GM12874 (cell line): ENCODE results near the gene SYT4.

Source experiments
- TF ChIP-seq, protein P1 (sequence below): IDR thresholded peaks from 2 replicates; pipeline ENCODE4 v1.5.1; 2011; ENCODE audit warnings: low read depth, mild to moderate bottlenecking, control low read depth, low read length, moderate library complexity; ENCODE audit not compliant: insufficient read depth

The SYT4 gene

DNA sequence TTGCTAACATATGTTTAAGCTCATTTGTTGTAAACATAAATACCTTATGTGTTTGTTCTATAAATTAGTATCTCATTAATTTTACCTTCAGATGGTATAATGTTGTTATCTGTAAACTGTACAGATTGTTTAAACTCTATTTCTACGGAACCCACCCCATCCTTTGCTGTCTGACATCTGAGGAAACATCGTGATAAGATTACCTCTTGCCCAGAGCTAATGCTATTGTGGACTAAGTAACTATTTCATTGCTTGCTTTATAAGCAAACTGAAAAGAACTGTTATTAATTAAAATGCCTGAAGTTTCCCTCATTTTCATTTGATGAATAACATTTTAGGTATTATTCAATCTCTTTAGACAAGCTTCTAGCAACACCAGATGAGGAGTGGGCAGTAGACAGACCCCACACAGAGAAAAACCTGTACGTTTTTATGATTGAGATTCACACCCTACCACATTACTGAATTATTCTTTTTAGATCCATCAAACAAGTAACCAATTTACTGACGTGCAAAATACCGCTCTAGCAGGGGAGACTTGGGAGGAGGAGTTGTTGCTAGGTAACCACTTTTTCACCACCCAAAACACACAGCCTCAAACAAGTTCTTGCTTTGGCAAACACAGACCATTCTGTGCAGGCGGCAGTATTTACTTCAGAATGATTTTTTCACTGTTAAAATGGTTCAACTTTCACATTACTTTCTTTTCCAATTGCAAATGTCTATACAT is 1.9 kb upstream of the SYT4 start:
- TF ChIP-seq, protein P1, sequence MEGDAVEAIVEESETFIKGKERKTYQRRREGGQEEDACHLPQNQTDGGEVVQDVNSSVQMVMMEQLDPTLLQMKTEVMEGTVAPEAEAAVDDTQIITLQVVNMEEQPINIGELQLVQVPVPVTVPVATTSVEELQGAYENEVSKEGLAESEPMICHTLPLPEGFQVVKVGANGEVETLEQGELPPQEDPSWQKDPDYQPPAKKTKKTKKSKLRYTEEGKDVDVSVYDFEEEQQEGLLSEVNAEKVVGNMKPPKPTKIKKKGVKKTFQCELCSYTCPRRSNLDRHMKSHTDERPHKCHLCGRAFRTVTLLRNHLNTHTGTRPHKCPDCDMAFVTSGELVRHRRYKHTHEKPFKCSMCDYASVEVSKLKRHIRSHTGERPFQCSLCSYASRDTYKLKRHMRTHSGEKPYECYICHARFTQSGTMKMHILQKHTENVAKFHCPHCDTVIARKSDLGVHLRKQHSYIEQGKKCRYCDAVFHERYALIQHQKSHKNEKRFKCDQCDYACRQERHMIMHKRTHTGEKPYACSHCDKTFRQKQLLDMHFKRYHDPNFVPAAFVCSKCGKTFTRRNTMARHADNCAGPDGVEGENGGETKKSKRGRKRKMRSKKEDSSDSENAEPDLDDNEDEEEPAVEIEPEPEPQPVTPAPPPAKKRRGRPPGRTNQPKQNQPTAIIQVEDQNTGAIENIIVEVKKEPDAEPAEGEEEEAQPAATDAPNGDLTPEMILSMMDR = no peak

DNA sequence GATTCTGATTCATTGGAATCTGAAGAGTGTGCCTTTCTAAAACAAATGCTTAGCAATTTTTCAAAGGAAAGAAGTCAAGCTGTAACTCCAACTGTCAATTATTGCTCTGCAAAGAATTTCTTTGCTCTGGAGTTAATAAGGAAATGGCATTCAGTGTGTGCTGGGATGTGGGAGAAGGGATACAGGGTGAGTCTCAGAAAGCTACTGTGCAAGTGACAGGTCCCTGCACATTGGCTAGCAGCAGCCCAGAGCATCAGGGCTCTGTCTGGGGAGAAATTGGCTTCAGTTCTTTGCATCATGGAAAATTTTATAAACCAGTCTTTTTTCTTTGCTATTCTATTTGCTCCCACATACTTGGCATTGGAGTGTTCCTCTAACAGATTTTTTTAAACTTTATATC is 1.1 kb upstream of the SYT4 start:
- TF ChIP-seq, protein P1 = no peak

DNA sequence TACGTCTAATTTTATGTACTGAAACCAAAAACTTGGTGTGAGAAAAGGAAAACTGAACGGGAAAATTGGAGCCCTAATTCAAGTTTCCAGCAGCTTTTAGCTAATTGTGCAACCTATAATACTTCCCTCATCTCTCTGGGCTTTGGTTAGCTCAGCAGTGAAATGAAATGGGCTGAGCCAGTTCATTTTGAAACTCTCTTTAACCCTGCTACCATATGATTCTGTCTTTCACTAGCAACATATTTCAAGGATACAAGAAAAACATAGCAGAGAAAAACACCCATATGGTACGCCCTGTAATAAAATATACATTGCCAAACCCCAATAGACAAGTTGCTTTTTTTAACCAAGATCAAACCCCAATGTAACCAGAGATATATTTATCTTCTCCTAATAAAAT is 799 bp downstream of the SYT4 start:
- TF ChIP-seq, protein P1 = no peak

DNA sequence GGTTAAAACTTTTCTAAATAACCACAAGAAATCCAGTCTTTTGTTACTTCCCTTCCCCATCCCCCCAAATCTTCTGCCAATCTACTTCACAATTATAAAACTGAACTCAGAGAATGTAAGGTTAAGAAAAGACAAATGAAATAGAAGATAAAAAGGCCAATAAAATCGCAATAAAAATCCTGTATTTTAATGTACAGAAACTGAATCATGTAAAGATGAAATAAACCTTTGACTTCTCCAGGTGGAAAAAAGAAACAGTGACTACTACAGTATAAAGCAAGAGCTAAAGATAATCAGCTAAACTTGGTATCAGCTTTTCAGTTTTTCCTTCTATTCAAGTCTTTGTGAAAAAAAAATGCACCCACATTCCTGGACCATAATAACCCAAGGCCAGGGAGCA is 1.7 kb downstream of the SYT4 start:
- TF ChIP-seq, protein P1 = no peak

DNA sequence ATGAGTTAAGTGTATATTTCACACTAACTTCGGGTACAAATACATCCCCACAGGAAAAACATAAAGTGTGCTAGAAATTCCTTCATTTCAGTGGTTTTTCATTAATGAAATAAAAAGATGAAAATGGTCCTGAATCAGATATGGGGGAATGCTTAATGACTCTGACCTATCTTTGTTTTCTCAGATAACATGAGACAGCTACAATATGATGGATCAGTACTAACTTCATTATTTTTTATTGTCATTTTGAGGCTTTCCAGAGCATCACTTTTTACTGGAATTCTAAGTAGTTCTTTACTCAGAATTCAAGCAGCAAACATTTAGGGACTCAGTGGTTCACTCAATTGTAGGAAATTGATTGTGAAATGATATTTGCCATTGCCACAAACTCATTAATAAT is 2.8 kb downstream of the SYT4 start:
- TF ChIP-seq, protein P1 = no peak

DNA sequence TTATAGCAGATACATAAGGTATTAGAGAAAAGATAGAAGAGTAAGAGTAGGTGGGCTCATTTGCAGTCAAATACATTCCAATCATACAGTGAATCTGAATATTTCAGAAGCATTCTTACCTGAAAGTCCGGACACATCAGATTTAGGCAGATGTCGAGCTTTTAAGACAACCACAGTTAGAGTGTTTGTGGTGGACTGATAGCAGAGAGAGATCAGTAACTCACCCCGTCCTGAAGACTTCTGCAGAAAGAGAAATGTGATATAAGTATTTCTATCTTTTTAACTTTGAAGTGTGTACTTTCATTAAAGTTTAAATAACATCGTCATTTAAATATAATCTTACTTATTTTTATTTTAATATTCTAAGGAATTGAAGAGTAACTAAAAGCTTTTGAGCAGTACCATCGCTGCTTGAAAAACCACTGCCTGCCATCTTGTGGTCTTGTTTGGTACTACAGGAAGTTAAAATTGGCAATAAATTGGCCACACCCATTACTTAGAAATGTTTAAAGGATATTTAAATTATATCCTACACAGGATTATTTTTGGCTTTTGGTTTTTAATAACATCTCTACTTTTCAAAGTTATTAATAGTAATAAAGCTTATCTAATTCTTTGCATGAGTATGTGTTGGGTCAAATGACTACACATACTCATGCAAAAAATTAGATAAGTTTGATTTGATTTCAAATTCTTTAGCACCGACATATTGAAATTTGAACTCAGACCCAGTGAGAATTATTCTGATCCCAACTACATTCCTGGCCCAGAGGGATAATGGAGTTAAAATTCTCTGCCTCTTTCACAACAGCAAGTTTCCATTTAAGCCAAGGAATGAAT is 5.5 kb downstream of the SYT4 start:
- TF ChIP-seq, protein P1 = peak; percentile 45; the same call in 1 of the 2 replicates

DNA sequence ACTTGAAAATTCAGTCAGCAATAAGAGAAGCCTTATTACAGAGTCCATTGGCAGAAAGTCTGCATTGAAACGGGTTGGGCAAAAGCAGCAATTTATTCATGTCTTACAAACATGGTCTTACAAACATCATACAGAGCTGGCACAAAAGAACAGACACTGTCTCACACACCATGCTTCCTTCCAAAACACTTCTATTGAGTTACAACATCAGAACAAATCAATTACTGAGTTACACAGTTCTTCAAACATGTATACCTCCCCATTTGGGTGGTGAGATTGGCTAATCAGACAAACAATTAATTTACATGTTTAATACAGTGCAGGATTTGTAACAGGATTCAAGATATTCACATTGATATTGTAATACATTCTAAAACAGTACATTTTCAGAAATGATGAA is 9.5 kb downstream of the SYT4 start:
- TF ChIP-seq, protein P1 = no peak
